Fibroblast of skin of right biceps (primary cell): ENCODE measurements around the gene CTF1.
"Not testable (repeated sequence)": the region's sequence is repeated elsewhere in the genome, so short reads cannot be mapped to it uniquely, and the experiment has no call there.

Experiments
- DNase-seq: peaks from one replicate; pipeline ENCODE4 v3.0.0-alpha.2; 2013

CTF1 gene

GRCh38 chr16:30888856-30889499 lies 7.4 kb upstream of the CTF1 start:
- DNase-seq: no peak

DNA sequence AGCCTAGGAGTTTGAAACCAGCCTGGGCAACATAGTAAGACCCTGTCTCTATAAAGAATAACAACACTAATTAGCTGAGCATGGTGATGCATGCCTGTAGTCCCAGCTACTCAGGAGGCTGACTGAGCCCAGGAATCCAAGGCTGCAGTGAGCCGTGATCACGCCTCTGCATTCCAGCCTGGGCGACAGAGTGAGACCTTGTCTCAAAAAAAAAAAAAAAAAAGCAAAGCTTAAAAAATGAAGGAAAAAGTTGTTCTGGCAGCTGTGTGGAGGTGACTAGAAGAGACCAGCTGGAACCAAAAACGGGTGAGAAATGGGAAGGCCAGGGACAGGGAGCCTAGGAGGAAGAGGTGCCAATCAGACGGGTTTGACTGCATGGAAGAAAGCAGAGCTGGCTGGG lies 6.7 kb upstream of the CTF1 start:
- DNase-seq: no peak

GRCh38 chr16:30891043-30891823 lies 5.2 kb upstream of the CTF1 start:
- not testable (repeated sequence) for DNase-seq

DNA sequence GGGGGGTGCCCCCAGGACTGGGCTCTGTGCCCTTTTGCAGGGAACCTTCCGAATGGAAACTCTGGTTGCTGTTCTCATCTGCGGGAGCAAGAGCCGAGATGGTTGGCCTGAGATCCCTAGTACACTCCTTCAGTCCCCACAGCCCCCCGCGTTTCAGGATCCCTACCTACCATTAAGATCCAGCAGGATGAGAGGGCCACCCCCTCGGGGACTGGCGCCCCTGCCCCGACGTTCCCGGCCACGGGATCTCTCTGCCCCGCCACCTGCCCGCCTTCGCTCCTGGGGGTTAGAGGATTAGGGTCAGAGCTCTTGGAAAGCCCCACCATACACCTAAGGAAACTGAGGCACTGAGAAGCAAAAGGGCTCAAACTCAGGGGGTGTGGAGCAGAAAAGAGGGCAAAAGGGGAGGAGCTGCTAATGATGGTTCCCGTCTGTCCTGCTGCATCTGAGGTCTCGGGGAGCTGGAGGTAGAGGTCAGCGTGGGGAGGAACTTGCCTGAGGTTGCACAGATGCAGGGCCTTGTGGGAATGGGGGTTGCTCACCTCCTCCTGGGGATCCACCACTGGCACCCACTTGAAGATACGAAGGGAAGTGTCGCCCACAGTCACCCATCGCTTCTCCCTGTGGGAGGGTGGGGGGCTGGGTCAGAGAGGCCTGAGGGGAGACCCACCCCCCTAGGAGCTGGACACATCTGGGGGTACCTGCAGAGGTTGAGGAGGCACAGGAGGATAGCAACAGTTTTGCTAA lies 3.6 kb upstream of the CTF1 start:
- no peak for DNase-seq

- no peak for DNase-seq
Observed at GRCh38 chr16:30893417-30893743, 3.0 kb upstream of the CTF1 start.

GRCh38 chr16:30893744-30894539 lies 2.5 kb upstream of the CTF1 start, which contains the start of gene BCL7C:
TSS of gene BCL7C (minus strand) at chr16:30894077. CDS start at chr16:30893944, 133 bp downstream.
- DNase-seq: peak; percentile 93

- no peak for DNase-seq
Observed at GRCh38 chr16:30894540-30895368, 1.7 kb upstream of the CTF1 start.

GRCh38 chr16:30895627-30896260 lies 670 bp upstream of the CTF1 start:
- peak; percentile 80 for DNase-seq

DNA sequence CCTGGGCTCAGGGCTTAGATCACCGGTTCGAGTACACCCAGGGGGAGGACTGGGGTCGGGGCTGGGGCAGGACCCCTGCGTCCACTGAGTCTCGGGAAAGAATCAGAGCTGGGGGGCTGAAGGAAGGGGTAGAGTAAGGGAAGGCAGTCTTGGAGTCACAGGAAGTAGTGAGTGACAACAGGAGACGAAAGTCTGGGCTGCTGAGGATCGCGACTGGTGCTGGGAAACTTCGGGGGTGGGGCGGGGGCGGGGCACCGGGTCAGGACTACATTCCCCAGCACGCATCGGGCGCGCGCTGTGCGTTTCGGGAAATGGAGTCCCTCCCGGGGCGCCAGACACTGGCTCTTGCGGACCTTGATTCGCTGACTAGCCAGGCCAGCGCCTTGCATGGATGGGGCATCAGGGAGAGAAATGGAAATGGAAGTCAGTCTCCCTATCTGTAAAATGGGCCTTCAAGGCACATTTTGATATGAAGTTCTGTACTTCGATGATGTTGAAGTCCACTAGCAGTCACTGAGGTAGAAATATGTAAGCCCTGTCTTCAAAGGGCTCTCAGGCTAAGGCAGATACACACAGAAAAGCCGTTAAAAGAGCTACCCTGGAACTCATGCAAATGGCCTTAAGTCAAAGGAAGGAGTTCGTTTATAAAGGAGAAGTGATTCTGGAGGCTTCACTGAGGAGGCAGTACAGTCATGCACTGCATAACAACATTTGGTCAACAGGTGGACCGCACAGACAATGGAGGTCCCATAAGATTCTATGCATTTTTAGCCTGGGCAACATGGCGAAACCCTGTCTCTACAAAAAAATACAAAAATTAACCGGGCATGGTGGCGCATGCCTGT lies 697 bp downstream of the CTF1 start:
- peak; percentile 95 for DNase-seq

- no peak for DNase-seq
Observed at GRCh38 chr16:30899794-30900193, 3.4 kb downstream of the CTF1 start.

DNA sequence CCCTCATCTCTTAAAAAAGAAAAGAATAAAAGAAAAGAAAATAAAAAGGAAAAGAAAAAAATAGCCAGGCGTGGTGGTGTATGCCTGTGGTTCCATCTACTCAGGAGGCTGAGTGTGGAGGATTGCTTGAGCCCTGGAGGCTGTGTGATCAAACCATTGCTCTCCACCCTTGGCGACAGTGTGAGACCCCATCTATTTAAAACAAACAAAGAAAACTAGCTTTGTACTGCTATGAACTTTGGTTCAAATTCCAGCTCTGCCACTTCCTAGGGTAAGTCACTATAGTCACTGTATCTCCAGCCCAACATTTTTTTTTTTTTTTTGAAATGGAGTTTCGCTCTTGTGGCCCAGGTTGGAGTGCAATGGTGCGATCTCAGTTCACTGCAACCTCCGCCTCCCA lies 4.2 kb downstream of the CTF1 start:
- DNase-seq: no peak

DNA sequence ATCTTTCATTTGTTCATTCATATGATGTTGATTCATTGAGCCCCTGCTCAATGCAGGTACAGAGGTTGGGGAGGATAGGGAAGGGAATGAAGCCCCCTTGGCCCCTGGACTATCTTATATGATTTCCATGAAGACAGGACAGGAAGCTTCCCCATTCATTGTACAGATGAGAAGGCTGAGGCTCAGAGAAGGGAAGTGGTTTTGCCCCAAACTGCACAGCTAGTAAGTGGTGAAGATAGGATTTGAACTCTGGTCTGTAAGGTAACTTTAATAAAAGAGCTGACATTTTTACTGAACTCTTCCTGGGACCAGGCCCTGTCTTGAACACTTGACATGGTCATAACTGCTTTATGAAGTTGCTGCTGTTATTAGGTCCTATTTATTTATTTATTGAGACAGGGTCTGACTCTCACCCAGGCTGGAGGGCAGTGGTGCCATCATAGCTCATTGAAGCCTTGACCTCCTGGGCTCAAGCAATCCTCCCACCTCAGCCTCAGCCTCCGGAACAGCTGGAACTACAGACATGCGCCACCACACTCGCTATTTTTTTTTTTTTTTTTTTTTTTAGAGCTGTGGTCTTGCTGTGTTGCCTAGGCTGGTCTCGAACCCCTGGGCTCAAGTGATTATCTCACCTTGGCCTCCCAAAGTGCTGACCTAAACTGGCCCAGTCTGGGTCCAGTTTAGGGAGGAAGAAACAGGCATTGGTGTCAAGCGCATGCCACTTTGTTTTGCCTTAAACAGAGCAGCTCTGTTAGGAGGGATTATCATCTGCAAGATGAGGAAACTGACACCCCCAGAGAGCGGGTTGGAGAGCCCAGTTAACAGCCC lies 5.0 kb downstream of the CTF1 start:
- DNase-seq: no peak

- peak; percentile 67 for DNase-seq
Observed at GRCh38 chr16:30902029-30902972, 5.9 kb downstream of the CTF1 start.

- DNase-seq: no peak
Observed at GRCh38 chr16:30903002-30903401, 6.6 kb downstream of the CTF1 start.

DNA sequence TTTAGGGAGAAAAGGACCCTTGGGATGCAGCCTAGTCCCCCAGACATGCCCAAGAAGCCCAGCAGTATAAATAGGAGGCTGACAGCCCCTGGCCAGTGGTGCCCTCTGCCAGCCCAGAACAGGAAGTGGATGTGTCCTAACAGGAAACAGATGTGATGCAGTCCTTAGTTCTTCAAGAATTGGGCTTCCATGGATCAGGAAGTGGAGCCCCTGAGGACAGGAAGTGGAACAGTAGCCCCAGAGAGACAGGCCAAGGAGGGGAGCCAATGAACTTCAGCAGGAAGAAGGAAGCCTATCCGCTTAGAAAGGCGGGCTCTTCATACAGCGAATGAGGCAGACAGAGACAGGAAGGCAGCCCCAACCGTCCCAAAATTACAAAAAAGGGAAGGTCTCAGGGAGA lies 7.2 kb downstream of the CTF1 start:
- peak; percentile 37 for DNase-seq

DNA sequence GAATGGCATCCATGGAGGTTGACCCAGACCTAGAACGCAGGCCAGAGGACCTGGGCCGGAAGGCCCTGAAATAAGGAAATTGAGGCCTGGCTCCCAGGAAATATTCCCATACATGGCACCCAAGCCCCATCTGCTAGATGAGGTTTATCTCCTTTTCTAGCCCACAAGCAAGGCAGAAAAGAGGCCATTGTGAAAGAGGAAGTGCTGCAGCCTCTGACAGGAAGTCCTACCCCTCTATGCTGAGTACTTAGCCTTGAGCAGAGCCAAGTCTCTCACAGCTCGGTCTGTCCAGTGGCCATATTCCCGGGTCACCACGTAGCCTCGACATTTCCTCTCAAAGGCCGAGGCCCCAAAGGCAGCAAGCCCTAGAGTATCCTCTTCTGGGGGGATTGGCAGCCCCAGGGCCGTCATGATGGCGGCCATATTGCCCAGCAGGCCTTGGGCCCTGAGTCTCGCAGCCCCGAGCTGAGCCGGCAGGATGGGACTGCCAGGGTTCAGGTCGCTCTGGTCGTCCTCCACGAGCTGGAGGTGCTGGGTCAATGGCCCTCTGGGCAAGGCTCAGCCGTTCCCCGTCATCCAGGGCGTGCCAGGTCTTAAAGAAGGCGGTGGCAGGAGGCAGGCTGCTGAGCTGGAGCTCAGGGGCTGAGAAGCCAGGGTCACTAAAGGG lies 7.8 kb downstream of the CTF1 start:
- no peak for DNase-seq

DNA sequence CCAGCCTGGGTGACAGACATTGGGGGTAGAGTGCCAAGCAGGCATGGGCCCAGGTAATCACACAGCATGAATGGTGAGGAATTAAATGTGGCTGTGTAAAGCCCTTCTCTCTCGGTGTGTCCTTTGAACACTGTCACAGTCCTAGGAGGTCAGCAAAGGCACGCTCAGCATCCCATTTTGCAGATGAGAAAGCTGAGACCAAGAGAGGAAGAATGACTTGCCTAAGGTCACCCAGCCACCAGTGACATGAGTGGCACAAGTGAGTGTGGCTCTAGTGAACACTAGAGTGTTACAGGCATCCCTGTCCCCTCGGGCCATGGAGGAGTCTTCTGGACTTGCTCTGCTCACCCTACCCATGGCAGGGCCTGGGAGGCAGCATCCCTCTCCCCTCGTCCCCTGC lies 10.7 kb downstream of the CTF1 start:
- no peak for DNase-seq
